Fibroblast of lung (primary cell): ENCODE measurements around the gene TRAP1.

Experiments
- EZH2 ChIP-seq: IDR thresholded peaks from 2 replicates; pipeline ENCODE4 v1.5.1; 2012; ENCODE audit warnings: low read length, control low read depth, mild to moderate bottlenecking; ENCODE audit errors: missing control alignments
- TF ChIP-seq, protein P1 (sequence below), 2 donors: IDR thresholded peaks in 1 of 2; conservative IDR thresholded peaks in 1 of 2; 1 replicate in 1 of 2; 2 replicates in 1 of 2; pipeline ENCODE4 v1.5.1; 2011 to 2012; ENCODE audit warnings: low read length in 2 of 2, control low read depth in 1 of 2, inconsistent platforms in 1 of 2, low read depth in 1 of 2, mild to moderate bottlenecking in 1 of 2

- TF ChIP-seq, protein P1, sequence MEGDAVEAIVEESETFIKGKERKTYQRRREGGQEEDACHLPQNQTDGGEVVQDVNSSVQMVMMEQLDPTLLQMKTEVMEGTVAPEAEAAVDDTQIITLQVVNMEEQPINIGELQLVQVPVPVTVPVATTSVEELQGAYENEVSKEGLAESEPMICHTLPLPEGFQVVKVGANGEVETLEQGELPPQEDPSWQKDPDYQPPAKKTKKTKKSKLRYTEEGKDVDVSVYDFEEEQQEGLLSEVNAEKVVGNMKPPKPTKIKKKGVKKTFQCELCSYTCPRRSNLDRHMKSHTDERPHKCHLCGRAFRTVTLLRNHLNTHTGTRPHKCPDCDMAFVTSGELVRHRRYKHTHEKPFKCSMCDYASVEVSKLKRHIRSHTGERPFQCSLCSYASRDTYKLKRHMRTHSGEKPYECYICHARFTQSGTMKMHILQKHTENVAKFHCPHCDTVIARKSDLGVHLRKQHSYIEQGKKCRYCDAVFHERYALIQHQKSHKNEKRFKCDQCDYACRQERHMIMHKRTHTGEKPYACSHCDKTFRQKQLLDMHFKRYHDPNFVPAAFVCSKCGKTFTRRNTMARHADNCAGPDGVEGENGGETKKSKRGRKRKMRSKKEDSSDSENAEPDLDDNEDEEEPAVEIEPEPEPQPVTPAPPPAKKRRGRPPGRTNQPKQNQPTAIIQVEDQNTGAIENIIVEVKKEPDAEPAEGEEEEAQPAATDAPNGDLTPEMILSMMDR (conservative IDR thresholded peaks at IDR 0.05 in 1 of 2, IDR thresholded peaks at IDR 0.05 in 1 of 2; ENCODE audit: low read depth in 1 of 2, low read length in 2 of 2) = no peak
- TF ChIP-seq EZH2 = no peak
Observed at GRCh38 chr16:3698941-3699340, 18.4 kb downstream of the TRAP1 start.
